HL-60/S4 (cell line): ENCODE measurements around the gene TIPRL.
"Not testable (repeated sequence)": the region's sequence is repeated elsewhere in the genome, so short reads cannot be mapped to it uniquely, and the experiment has no call there.

Experiments
- in situ Hi-C: fragments of 300-500 bp; cut with MboI; formaldehyde crosslinking; loops from 2 replicates; pipeline ENCODE4 v1.14.3; 2022; ENCODE audit warnings: low sequenced_read_pairs

The TIPRL gene

DNA sequence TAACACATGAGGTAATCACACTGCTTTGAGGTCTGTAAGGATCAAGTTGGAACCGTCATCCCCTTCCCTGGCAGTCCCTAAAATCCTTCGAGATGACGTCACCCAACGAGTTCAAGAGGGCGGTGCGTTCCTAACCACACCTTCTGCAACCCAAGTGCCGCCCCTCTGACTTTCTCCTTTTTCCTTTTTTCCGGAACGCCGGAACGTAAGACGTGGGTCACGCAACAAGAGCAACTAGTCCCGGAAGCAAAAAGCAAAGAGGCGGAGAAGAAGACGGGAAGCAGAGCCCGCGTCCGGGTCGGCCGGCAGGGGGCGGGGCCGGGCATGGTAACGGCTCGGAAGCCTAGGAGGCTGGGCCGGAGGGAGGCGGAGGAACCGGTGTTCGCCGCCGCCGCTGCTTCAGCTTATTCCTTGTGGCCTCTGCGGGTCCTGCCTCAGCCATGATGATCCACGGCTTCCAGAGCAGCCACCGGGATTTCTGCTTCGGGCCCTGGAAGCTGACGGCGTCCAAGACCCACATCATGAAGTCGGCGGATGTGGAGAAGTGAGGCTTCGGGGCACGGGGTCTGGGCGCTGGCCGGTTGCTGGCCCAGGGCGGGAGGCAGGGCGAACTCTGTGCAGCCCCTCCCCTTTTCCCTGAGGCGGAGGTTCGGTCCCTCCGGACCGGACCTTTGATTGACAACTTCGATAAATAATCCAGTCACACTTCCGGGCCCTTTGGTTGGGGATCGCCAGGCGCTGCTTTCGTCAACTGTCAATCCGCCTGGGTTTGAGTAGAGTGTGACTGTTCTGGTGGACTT is at the start of gene TIPRL:
TSS of gene TIPRL (plus strand) at position 325 of the 800 bp plus-strand sequence. CDS start at position 441, 116 bp downstream.
- in situ Hi-C loops: no loop called here

DNA sequence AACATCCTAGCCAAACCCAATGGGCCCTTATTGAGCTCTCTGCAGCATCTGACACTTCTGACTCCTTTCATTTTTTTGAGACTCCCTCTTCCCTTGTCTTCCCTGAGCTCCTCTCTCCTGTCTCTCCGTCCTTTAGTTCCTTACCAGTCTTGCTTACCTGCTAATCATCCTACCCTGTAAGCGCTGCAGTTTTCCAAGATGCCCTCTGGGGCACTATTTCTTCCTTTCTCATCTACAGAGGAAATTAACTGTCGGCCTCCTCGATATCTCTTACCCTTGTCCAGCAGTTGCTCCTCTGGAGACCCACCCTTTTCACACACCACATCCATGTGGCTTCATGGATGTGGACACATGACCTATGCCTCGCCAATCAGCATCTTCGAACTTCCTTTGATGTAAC is 48.8 kb upstream of the TIPRL start:
- in situ Hi-C loops: no loop called here

DNA sequence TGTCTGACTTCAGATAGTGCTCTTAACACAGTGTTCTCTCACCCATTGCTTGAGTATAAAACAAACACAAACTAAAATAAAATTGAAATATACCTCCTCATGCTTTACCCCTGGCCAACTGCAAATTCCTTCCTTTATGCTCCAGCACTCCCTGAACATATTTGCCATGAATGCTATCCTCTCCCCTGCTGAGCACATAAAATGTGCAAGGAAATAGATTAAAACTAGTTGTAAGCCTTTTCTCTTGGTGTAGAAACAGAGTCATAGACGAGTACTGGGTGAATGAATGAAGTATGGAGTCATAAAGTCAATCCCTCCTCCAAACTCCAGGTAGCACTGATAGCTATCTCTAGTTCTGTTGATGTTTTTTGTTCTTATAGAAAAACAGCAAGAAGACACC is 44.6 kb upstream of the TIPRL start:
- in situ Hi-C loops: no loop called here

DNA sequence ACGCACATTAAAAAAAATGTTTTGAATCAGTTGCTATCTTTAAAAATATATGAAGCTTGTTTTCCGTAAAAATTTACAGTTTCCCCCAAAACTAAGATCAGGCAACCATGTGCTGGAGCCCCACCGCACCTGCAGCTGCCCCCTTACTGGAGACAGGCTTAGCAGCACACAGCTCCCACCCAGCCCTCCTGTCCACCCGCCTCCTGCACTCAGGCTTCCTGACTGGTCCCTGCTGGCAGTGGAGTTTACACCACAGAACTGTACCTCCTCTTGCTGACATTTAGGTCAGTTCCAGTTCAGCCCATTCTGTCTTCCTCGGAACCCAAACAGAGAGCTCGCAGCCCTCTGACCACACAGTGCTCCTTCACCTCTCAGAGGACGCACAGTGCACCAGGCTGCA is 44.1 kb upstream of the TIPRL start:
- in situ Hi-C loops: no loop called here

DNA sequence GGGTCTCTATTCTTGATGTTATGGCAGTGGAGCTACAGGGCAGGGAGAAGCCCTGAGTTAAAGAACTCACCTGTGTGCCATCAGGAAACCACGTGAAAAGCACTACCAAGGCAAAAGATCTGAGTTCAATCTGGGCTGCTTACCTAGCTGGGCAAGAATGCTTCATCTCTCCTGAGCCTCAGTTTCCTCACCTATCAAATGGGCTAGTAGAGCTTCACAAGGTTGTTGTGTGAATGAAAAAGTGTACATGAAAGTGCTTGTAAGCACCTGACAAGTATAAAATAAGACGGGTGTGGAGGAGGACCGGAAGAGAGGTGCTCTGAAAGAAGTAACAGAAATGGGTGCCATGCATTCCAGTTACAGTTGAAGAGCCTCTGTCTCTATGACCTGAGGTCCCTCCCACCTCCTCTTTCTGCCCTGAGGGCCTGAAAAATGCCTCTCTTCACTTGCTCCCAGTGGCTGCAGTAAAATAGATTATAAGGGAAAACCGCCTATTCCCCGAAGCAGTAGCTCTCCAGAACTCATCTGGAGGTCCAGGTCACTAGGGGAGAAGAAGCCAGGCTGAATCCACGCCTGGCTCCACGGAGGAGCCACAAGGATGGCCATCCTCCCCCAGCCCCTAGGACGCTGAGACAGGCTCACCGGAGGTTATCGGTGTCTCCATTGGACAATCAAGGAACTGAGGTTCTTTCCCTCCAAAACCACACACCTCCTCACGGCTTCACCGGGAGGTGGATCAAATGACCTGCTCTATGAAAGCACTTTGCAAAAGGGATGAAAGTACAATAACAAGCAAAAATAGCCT is 43.4 kb upstream of the TIPRL start:
- in situ Hi-C loops: no loop called here

DNA sequence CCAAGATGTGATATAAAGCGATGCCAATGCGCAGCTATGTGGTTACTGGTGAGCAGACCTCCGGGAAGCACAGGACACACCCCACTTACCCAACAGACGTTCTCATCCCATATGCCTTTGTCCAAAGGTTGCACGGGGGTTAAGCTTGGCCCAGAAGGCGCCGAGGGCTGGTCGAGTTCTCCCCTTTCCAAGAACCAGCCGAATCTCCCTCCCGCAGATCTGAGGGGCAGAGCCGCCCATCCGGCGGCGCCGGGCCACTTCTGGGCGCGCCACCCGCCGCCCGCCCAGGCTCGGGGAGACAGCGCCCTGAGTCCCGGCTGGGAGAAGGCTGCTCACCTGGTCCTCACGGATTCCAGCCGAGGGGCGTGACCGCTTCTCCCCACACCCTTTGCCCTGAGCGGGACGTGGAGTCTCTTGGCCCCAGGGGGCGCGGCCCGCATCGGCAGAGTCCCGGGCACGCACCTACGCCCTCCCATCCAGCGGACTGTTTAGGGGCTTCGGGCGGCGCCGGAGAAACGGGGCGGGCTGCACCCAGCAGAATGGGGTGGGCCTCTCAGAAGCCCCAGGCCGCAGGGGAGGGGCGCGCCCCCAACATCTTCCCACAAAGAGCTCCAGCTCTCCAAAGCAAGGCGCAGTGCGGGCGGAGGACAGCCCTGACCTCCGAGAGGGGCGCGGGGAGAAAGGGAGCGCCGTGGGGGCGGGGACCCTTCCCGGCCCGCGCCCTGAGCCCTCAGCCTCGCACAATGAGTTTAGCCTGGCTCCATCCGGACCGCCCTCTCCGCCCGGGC is 42.6 kb upstream of the TIPRL start:
- in situ Hi-C loops: no loop called here

DNA sequence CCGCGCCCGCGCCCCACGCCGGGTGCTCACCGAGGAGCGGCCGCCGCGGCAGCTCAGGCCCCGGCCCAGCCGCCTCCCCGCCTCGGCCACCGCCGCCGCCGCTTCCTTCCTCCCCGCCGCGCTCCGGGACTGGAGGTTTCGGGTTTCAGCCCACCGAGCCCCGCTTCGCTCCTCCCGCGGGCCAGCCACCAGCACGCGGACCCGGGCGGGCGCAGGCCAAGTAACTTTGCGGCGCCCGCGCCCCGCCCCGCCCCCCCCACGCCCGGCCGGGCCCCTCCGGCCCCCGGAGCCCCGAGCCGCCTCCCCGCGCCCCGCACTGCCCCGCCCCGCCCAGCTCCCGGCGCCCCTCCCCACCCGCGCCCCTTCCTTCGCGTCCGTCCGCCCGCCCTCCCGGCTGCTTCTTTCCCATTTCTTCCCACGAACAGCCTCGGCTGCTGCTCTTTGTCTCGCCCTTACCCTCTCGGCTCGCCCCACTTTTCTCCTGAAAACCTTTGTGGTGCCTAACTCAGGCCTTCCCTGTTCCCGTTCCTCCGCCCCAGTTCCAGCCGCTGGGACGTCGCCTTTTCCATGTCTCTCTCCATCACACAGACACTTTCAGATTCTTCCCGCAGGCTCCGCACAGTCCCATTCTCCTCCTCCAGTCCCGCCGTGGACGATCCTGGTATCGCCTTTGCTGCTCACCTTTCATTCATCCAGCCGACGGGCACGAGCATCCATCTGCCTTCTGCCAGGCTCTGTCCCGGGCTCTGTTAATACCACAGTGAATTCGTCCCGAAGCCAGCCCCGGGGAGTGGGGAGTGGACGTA is 41.9 kb upstream of the TIPRL start, which contains the start of gene GPR161:
TSS of gene GPR161 (minus strand) at position 222 of the 806 bp plus-strand sequence. CDS start 32,080 bp downstream, outside the sequence.
- in situ Hi-C loops: no loop called here

DNA sequence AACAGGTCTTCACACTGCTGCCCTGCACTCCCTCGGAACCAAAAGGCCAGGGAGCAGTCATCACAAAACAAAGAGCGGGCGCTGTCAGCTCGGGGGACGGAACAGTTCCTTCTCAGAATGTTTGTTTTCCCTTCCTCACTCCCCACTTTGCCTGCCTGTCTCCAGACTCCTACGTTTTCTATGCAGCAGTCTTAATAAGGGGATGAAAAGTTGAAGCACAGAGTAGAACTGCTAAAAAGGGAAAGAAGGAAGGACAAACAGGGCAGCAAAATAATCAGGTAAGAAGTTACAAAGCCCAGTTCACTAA is 41.3 kb upstream of the TIPRL start:
- in situ Hi-C loops: no loop called here

DNA sequence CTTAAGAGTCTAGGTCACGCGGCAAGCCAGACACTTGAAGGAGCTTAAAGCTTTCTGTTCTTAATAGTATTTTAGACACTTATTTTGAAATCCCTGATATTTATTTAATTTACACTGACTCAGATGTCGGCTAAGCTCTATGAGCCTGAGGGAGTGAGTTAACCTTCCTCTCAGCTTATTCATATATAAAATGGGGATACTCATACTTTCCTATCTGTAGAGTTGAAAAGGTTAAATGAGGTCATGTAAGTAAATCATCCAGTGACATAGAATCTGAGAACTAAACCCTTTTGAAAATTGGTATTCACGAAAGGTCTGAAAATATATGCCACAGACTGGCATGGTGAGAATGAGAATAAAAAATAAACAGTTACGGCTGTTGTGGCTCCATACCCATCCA is 40.6 kb upstream of the TIPRL start:
- in situ Hi-C loops: no loop called here

DNA sequence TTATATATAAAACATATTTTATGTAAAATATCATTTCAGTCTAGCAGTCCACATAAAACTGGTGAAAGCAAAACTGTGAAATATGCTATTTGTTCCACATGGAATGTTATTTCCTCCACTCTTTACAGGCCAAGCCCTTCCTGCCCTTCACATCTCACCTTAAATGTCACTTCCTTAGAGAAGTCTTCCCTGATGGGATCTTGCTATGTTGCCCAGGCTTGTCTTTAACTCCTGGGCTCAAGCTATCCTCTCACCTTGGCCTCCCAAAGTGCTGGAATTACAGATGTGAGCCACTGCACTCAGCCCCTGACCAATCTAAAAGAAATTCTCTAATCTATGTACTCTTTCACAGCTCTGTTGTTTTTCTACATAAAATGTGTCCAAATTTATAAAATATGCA is 39.7 kb upstream of the TIPRL start:
- in situ Hi-C loops: no loop called here

DNA sequence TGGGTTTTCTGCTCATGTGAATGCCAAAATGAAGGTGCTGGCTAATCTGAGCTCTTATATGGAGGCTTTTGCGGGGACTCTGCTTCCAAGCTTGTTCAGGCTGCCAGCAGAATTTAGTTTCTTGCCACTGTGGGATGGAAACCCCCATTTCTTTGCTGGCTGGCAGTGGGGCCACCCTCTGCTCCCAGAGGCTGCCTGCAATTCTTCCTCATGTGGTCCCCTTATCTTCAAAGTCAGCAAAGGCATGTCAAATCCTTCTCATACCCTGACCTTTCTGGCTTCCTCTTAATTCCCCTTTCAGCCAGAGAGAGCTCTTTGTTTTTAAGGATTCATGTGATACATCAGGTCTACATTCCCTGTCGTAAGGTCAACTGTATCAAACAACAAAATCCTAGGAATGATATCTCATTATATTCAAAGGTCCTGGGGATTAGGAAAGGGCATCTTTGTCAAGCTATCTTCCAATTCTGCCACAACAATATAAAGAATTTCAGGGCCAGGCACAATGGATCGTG is 36.8 kb upstream of the TIPRL start:
- in situ Hi-C loops: no loop called here

DNA sequence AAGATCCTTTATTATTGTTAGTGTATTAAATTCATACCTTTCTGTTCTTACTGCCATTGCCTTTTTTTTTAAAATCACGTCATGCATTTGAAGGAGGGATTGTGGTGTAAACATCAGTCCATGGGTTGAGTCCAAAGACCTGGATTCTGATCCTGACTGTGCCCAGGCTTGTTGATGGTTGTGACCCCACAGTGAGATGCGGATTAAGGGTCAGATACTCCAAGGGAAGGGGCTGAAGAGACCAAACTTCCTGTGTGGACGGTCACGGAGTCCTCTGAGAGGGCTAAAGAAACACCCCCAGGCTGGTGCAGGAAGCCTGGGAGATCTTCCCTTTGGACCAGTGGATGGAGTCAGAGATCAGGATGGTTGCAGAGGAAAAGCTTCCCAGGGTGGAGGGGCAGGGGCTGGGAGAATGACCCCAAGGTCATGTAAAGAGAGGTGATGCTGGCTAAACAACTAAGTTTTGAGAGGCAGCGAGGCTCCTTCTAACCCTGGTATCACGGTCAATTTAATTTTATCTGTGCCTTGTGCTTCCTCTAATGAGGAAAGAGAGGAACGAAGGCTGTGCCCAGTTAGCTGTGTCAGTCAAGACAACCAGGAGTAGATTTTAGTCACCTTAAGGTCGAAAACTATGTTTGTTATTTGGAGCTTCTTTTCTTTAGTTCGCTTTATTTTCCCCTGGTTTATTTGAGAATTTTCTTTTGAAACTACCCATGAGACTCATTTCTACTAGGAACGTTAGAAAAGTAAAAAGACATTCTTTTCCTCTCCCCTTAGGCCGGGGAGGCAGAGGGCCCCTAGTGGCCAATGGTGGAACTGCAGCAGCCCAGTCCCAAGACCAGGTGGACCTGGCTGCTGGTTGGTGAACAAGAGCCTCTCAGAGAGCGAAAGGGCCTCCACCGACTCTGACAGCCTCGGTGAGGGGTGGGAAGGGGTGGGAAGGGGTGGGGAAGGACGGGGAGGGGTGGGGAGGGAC is 33.3 kb upstream of the TIPRL start:
- in situ Hi-C loops: no loop called here

DNA sequence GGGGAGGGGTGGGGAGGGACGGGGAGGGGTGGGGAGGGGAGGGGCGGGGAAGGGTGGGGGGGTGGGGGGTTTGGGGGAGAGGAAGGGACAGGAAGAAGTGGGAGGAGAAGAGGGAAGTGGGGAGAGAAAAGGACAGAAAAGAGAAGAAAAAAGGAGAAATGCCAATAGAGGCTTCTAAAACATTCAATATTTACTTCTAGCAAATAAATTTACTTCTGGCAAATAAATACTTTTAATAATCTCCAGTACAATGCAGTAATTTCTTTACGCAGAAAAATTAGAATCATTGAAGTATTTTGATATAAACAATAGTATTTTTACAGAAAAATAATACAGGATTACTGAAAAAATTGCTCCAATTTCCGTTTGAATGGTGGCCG is 32.6 kb upstream of the TIPRL start:
- in situ Hi-C loops: no loop called here

DNA sequence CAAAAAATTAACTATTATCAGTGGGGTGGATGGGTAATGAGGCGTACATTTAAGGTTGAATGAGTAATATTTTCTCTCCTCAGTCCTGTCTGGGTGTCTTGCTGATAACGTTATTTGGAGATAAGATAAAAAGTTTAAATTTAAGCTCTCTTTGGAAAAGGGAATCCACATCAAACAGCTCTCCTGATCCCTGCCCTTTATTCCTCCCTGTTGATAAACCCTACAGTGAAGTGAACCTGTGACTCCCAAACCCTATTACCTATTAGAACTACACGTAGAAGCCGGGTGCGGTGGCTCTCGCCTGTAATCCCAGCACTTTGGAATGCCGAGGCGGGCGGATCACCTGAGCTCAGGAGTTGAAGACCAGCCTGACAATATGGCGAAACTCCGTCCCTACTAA is 32.1 kb upstream of the TIPRL start:
- in situ Hi-C loops: no loop called here

DNA sequence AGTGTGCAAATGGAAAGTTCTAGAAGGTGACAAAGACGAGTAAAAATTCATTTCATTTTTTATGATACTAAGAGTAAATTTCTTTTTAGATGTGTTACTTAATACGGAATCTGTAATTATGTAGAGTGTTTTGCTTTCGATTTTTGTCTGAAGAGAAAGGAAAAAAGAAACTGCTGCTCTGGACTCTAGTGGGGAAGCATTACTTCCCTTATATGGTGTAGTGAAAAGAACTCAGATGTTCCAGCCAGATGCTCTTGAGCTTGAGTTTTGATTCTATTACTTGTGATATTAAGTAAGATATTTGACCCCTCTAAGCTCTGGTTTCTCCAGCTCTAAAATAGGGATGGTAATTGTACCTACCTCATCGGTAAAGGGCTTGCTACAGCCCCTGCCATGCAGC is 29.8 kb upstream of the TIPRL start:
- in situ Hi-C loops: no loop called here

DNA sequence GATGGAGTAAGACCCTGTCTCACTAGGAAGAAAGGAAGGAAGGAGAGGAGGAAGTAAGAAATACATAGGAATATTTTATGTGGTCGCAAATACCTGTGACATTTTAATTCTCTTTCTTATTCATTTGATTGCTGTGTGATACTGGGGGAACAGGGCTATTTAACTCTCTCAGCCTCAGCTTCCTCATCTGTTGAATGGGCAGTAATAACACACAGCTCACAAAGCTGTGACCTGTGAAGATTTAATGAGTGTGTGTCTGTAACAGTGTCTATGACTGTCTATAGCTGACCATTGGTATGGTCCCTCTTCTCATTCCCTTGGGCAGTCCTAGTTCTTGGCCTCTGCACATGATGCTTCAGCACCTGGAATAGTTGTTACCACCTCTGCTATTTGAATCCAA is 28.5 kb upstream of the TIPRL start:
- in situ Hi-C loops: no loop called here

DNA sequence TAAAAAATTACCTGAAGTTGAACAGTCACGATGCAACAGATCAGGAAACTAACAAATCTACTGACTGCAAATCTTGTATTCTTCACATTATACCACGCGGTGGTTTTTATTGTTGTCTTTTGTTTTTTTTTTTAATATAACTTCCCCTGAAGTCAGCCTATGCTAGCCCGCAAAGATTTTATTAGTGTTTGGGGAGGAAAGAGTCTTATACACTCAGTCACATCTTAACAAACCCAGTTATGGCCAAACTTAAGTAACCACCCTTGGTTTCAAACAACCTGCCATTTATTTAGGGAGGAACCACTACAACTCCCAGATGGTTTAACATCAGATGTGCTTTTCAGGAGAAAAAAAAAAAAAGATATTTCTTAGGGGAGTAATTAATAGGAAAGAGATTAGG is 26.8 kb upstream of the TIPRL start:
- in situ Hi-C loops: no loop called here

DNA sequence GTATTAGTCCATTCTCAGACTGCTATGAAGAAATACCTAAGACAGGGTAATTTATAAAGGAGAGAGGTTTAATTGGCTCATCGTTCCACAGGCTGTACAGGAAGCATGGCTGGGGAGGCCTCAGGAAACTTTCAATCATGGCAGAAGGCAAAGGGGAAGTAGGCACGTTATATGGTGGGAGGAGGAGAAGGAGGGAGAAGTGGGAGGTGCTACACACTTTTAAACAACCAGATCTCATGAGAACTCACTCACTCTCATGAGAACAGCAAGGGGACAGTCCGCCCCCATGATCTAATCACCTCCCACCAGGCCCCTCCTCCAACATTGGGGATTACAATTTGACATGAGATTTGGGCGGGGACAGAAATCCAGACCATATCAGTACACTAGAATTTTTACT is 24.1 kb upstream of the TIPRL start:
- in situ Hi-C loops: not testable (repeated sequence)

DNA sequence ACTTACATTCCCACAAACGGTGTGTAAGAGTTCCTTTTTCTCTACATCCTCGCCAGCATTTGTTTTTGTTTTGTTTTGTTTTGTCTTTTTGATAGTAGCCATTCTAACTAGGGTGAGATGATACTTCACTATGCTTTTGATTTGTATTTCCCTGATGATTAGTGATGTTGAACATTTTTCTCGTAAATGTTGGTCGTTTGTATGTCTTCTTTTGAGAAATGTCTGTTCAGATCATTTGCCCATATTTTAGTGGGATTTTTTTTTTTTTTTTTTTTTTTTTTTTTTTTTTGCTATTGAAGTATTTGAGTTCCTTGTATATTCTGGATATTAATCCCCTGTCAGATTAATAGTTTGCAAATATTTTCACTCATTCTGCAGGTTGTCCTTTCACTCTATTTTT is 22.9 kb upstream of the TIPRL start:
- in situ Hi-C loops: no loop called here
